Globus pallidus (tissue), 1 donor: ENCODE data around the gene CST9.
"Not testable (repeated sequence)": the region's sequence is repeated elsewhere in the genome, so short reads cannot be mapped to it uniquely, and the experiment has no call there.

Source experiments
- DNase-seq: peaks from one replicate; pipeline ENCODE4 v3.0.0-alpha.2; 2015; ENCODE audit warnings: low spot score

Gene CST9

DNA sequence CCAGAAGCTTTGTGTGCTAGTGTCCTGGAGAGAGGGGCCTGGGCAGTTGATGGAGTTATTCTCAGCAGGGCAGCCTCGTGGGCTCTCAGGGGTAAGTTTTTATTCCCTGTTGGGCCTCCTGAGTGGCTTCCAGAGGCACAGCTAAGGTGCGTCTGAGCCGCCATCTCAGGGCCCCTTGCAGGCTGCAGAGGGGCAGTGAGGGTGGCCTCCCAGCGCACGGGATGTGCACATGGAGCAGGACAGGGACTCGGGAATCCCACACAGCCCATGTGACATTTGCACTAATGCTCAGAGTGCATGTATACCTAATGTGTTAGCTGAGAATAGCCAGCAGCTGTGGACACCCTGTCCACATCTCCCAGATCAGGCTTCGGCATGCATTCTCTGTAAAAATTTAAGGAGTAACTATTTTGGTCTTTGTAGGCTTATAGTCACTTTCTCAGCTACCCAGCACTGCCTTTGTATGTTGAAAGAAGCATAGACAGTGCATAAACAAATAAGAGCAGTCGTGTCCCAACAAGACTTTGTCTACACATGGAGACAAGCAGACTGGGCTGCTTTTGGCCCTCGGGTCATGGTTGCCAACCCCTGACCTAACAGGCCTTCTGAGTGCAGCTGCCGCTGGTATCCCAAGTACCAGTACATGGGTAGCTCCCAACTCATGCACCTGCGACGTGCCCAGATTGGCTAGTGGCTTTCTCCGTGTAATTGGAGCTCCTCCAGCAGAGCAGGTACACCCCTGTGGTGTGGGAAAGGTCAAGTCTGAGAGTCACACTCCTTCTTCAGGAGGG lies 18.8 kb downstream of the CST9 start:
- no peak for DNase-seq

DNA sequence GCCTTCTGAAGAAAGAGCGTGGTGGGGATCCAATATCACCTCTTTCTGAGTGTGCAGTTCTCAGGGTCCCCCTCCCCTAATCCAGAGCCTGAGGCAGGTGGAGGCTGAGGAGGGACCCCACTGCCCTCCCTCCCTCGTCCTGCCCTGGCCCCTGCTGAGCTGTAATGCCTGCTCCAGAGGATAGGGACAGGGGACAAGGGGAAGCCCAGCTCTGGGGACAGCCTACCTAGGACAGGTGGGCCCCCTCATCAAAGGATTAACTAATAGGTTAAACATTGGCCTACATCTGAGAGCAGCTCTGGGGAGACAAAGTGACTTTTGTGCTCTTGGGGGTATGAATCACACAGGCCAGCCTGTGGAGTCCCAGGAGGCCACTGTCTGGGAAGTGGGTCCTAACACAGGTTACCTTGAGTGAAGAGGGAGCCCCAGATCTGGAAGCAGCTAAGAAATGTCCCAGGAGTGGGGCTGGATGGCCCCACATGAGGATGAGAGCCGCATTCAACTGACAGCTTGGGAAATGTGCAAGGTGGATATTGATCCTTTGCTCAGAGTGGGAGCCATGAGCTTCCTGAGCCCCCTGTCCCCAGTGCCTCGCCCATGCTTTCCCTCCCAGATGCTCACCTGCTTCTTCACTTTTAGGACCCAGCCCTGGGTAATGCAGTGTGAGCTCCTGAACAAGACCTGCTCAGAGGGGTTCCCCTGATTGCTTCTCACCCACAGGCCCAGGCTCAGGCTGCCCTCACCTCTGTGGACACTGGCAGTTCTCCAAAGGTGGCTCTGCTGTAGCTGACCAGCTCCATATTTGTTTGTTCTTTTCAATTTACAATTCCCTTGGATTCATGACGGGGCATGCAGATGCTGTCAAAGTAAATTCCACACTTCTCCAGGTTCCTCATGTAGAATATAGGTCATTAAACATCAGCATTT lies 19.6 kb downstream of the CST9 start:
- no peak for DNase-seq

DNA sequence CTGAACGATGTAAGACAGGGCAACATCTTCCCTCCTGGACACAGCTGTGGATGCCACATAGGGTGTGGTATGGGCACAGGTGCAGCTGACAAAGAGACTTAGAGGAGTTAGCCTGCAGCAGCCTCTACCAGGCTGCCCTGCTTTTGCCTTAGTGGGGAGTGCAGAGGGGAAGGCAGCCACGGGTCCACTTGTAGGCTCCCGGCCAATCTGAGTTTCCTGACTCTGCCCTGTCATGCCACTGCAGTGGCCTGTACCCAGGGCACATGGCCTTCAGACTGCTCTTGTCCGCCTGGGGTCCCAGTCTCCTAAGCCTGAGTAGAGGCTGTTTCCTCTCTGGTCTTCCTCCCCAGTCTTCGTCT lies 20.3 kb downstream of the CST9 start:
- no peak for DNase-seq

DNA sequence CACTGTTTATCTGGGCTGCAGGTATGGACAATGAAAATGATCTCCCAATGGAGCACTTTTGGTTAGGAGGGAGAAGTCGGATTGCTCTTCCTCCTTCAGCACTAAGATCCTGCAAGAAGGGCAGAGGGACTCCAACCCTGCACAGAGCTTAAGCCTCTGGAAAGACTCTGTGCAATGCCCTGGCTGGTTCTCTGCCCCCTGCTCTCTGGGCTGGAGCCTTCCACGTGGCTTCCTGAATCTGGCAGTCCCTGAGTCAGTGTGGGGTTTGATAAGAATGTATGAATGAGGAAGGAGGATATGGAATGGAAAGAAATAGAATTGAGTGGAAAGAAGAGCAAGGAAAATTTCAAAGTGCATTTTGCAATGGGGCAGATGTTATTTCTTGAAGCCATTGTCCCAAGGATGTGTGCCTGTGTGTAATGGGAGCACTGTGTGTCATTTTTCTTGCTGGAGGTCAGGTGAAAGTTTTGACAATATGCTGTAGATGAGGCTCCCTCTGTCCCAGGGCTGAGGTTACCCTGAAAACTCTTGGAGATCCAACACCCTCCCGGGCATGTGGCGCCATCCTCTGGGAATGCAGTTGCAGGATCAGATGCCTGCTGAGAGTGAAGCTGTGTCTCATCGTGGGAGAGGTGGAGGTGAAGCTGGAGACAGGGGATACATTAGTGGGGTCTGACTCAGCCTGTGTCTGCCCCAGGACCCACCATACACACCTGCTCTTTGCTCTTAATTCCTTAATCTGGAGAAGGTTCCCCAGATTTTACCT lies 21.1 kb downstream of the CST9 start:
- no peak for DNase-seq

DNA sequence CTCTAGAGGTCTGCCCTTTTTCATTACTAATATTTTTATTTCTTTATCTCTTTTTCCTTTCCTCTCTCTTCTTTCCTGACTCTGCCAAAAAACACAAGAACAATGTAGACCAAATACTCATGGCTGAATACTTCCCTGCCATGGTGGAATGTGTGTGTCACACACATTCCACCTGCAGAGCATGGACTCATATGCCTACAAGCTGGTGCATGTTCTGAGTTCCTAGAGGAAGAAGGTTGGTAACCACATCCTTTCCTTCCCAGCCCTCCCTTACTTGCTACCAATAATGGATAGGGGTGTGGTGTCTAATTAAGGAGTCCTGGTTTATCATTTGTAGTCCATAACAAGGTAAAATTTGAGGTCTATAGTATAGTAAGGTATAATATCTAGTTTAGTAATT lies 22.2 kb downstream of the CST9 start:
- DNase-seq = no peak

DNA sequence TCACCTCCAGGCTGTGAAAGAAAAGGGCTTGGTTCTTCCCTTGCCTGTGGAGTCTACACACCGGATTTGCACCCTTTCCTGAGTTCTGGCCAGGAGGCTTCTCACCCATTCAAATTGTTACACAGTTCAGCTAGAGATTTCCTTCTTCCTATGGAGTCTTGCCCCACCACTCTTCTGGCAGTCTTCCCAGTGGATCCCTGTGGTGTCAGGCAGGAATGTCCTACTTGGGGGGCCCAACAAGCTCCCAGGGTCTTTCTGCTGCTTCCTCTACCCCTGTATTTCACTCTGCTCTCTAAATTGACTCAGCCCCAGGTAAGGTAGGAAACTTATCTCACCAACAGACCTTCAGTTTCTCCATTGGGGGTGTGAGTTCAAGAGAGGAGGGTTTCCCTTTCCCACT lies 23.4 kb downstream of the CST9 start:
- DNase-seq = no peak

DNA sequence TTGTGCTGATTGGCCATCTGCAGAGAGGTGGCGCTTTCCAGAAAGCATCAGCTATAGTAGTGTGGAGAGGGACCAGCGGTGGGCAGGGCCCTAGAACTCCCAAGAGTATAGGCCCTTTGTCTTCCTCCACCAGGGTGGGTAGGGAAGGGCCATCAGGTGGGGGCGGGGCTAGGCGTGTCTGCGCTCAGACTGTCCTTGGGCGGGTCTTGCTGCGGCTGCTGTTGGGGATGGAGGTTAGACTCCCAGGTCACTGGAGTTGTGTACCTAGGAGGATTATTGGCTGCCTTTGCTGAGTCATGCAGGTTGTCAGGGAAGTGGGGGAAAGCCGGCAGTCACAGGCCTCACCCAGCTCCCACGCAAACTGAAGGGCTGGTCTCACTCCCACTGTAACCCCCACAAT lies 23.9 kb downstream of the CST9 start:
- DNase-seq = not testable (repeated sequence)

DNA sequence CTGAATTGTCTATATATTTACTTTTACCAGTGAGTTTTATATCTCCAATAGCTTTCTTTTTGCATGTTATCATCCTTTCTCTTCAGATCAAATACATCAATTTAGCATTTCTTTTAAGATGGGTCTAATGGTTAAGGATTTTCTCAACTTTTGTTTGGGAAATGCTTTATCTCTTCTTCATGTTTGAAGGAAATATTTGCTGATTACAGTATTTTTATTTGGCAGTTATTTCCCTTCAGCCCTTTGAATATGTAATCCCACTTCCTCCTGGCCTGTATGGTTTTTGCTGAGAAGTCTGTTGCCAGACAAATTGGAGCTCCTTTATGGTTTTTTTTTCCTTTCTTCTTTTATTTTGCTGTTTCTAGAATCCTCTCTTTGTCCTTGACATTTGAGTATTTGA lies 30.7 kb downstream of the CST9 start:
- no peak for DNase-seq

DNA sequence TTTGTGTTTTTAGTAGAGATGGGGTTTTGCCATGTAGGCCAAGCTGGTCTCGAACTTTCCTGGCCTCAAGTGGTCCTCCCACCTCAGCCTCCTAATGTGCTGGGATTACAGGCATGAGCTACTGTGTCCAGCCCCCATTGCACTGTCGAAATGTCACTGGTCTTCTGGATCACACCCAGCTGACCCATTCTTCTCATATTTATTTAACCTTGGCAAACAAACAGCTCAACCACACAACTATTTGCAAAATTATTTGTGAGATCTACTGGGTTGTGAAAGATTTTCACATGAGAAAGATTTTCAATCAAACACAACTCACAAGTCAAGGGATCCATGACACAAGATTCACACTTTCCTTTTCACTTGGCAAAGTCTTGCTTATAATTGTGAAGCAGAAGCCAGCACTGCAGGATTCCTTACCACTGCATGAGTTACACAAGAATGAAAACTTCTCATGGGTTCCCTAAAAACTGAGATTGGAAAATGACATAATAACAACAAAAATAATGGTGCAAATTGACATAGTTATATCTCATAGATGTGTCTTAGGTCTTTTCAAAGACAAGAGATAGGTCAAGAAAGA lies 35.4 kb downstream of the CST9 start:
- no peak for DNase-seq

DNA sequence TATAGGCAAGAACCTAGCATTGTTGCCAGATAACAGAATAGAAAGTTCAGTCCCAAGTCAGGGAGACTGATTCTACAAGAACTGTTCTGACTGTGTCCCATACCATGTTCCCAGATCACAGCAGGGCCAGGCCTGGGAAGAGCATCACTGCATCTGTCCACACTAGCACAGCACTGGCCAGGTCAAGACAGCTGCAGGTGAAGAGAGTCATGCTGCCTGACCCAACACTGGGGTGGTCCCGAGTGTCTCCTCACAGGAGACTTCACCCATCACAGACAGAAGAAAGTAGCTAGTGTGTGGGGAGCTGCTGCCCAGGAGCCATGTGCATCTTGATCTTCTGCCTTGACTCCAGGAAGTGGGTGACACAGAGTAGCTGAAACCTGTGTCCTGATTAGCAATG lies 36.1 kb downstream of the CST9 start:
- DNase-seq = no peak

DNA sequence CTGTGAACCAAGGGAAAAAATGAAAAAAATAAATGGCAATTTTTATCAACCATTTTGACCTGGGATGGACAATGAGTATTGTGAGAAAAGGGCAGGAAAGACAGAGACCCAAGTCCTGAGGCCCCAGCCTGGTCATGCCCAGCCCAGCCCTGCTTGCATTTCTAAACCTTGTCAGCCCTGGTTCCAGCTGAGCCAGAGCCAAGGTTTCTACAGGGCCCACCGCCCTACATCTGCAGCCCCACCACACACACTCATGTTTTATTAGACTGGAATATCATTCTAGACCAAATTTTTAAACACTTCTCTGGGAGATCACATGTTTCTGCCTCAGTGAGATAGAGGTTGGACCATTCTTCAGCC lies 36.8 kb downstream of the CST9 start:
- DNase-seq = no peak

DNA sequence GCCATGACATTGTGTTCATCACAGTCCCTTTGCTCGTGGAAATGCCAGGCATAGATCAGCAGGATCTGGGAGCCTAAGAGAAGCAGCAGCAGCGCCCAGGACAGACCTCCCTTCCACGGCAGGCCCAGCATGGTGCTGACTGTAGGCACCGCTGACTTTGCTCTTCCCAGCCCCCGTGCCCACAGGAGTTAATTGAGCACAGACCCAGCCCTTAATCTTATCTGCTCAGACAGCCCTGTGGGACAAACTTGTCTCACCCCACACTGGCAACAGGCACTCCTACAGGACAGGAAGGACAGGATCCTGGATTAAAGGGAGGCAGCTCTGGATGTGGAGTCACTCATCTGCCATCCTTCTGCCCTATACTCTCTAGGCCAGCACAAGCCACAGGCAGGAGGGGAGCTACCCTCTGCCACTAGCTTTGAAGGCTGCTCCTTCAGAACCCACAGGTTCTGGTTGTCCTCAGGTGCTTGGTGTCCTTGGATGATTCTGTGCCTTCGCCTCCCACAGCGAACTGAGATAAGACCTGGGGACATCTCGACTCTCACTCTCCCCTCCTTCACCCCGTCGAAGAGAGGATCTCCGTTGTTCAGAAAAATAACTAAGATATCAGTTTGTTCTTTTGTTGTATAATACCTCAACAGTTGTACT lies 37.3 kb downstream of the CST9 start, which contains the start of gene CST9L:
TSS of gene CST9L (minus strand) at position 165 of the 651 bp plus-strand sequence. CDS start at position 131, 34 bp downstream.
- no peak for DNase-seq

DNA sequence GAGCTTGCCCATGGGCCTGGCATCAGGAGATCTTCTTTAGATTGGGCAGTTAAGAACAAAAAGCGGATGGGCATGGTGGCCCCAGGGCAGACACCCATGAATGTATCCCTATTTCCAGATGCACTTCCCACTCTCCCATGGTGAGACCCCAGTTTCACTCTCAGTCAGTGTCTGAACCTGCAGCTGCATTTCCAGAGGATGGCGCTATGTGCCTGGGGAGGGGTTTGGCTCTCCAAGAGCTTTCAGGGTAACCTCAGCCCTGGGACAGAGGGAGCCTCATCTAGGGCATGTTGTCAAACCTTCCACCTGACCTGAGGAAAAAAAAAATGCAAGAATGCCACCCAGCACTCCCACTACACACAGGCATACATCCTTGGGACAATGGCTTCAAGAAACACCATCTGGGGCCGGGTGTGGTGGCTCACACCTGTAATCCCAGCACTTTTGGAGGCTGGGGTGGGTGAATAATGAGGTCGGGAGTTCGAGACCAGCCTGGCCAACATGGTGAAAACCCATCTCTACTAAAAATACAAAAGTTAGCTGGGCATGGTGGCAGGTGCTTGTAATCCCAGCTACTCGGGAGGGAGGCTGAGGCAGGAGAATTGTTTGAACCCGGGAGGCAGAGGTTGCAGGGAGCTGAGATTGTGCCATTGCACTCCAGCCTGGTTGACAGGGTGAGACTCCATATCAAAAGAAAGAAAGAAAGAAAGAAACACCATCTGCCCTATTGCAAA lies 39.4 kb downstream of the CST9 start:
- DNase-seq = no peak

DNA sequence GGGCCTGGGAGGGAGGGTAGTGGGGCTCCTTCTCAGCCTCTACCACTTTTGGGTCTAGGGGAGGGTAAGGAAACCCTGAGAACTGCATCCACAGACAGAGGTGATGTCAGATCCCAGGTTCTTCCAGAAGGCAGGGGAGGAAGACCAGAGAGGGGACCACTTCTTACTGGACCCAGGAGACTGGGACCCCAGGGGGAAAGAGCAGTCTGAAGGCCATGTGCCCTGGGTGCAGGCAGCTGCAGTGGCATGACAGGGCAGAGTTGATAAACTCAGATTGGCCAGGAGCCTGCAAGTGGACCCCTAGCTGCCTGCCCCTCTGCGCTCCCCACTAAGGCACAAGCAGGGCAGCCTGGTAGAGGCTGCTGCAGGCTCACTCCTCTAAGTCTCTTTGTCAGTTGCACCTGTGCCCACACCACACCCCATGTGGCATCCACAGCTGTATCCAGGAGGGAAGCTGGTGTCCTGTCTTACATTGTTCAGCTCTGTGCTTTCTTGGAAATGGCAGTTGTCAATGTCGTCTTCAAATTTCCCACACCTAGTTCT lies 40.1 kb downstream of the CST9 start:
- no peak for DNase-seq

DNA sequence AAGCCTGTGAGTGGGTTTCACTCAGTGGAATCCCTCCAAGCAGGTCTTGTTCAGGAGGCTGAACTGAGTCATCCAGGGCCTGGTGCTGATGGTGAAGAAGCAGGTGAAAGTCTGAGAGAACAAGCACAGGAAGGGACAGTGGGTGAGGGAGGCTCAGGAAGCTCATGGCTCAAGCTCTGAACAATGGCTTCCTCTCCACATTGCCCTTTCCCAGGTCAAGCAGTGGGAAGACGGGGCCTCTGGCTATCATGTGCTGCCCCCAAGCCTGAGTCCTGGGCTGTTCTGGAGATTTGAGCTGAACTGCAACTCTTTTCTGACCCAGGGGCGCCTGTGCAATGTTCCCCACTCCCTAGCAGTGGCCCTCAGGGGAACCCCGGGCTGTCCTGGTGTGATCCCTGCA lies 40.8 kb downstream of the CST9 start:
- no peak for DNase-seq

DNA sequence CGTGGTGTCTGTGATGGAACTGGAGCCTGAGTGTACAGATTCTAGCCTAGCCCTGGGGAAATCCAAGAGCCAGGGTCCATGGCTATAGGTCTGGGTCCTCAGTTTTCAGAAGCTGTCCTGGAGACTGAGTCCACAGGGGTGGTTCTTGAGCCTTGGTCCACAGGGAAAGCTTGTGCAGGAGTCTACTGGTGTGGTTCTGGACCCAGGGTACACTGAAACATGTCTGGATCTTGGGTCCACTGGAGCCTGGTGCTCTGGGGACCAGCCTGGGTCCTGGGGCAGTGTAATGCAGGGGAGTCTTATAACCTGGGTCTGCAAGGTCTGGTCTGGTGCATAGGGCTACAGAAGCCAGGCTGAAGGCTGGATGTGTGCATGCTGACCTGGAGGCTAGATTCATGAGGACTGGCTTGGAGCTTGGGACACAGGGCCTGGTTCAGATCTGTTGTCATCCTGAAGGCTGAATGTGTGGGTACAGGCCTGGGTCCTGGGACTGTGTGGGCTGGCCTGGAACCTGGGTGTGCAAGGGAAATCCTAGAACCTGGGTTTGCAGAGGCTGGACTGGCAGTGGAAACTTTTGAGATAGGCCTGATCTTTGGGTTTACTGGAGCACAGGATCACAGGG lies 42.9 kb downstream of the CST9 start:
- DNase-seq = no peak

DNA sequence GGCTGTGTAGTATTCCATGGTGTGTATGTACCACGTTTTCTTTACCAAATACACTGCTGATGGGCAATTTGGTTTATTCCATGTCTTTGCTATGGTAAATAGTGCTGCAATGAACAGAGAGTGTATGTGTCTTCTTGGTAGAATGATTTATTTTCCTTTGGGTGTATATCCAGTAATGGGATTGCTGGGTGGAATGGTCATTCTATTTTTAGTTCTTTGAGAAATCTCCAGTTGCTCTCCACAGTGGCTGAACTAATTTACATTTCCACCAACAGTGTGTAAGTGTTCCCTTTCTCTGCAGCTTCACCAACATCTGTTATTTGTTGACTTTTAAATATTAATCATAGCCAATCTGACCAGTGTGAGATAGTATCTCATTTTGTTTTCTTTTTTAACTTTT lies 51.3 kb downstream of the CST9 start:
- no peak for DNase-seq
